ENCODE results near the gene INPP4A.

DNA sequence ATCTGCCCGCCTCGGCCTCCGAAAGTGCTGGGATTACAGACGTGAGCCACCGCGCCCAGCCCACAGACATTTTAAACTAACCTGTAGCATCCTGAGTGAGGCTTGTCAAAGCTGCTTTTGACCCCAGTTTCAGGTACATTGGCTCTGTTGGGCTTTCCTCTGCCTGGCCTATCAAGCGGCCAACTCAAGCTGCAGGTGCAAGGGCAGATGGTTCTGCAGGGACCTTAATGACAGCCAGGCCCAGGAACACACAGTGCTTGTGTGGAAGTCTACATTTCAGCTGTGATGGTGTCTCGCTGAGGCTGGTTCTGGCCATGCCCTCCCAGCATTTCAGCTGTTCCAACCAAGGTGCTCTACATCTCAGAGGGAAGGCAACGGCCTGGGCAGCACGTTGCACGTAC, 18.4 kb downstream of the INPP4A start:
- TF ChIP-seq, protein P1, sequence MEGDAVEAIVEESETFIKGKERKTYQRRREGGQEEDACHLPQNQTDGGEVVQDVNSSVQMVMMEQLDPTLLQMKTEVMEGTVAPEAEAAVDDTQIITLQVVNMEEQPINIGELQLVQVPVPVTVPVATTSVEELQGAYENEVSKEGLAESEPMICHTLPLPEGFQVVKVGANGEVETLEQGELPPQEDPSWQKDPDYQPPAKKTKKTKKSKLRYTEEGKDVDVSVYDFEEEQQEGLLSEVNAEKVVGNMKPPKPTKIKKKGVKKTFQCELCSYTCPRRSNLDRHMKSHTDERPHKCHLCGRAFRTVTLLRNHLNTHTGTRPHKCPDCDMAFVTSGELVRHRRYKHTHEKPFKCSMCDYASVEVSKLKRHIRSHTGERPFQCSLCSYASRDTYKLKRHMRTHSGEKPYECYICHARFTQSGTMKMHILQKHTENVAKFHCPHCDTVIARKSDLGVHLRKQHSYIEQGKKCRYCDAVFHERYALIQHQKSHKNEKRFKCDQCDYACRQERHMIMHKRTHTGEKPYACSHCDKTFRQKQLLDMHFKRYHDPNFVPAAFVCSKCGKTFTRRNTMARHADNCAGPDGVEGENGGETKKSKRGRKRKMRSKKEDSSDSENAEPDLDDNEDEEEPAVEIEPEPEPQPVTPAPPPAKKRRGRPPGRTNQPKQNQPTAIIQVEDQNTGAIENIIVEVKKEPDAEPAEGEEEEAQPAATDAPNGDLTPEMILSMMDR (IDR thresholded peaks at IDR 0.05): no peak
- TF ChIP-seq POLR2A (IDR thresholded peaks at IDR 0.05; ENCODE audit: low read length): no peak
- TF ChIP-seq EP300 (IDR thresholded peaks at IDR 0.05): no peak
- TF ChIP-seq SMC3 (IDR thresholded peaks at IDR 0.05): no peak
- TF ChIP-seq ESRRA (IDR thresholded peaks at IDR 0.05; ENCODE audit: borderline replicate concordance, low read length): no peak
- no peak for TF ChIP-seq RNF2 (IDR thresholded peaks at IDR 0.05; ENCODE audit: borderline replicate concordance, low read depth)
- TF ChIP-seq KDM5A (IDR thresholded peaks at IDR 0.05): no peak
- TF ChIP-seq MAX (IDR thresholded peaks at IDR 0.05): no peak
- no peak for TF ChIP-seq NR3C1 (IDR thresholded peaks at IDR 0.05)
